HG03196 (cell line): Measurements from ENCODE around the gene ASCL5.

Experiments used
- ATAC-seq: cut with Tn5 transposase; IDR thresholded peaks from one replicate; pipeline ENCODE4 v1.9.1; 2021; ENCODE audit not compliant: unreplicated experiment

The ASCL5 gene

GRCh38 chr1:201153474-201154388 is 26.7 kb upstream of the ASCL5 start:
- peak; percentile 64 for ATAC-seq

GRCh38 chr1:201149400-201149799 is 22.4 kb upstream of the ASCL5 start:
- no peak for ATAC-seq

- no peak for ATAC-seq
Measured at GRCh38 chr1:201147396-201148015, 20.5 kb upstream of the ASCL5 start.

GRCh38 chr1:201146626-201147390 is 19.8 kb upstream of the ASCL5 start:
- no peak for ATAC-seq

- no peak for ATAC-seq
Measured at GRCh38 chr1:201145816-201146215, 18.8 kb upstream of the ASCL5 start.

DNA sequence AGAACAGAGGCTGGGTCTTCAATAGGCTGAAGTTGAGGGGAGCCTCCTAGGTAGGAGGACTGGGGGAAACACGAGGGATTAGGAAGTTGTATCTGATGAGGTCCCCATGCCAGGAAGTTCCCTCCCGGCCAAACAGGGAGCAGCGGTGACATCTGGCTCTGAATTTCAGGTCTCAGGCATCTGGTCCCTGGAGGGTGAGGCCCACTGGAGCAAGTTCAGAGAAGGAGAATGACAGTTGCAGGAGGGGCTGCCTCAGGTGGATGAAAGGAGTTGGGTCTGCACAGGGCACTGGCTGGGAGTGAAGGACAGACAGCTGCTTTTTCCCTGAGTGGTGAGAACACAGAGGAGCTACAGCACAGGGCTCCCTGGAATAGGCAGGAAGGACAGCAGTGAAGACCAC is 18.1 kb upstream of the ASCL5 start:
- no peak for ATAC-seq

DNA sequence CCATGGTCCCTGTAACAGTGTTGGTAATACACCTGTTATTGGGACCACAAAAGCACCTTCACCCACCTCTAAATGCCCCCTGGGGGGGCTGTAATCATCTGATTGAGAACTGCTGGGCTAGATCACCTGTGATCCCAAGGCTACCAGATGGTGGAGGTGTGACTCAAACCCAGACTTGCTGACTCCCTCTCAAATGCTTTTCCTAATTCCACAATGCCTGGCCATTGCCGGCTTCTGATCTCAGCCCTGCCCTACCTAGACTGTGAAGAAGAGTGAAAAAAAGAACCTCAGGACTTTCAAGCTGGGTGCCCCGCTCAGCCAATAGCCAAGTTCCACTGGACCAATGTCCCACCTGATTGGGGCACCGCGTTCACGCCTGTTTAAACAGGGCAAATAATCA is 17.7 kb upstream of the ASCL5 start:
- ATAC-seq, result no peak

DNA sequence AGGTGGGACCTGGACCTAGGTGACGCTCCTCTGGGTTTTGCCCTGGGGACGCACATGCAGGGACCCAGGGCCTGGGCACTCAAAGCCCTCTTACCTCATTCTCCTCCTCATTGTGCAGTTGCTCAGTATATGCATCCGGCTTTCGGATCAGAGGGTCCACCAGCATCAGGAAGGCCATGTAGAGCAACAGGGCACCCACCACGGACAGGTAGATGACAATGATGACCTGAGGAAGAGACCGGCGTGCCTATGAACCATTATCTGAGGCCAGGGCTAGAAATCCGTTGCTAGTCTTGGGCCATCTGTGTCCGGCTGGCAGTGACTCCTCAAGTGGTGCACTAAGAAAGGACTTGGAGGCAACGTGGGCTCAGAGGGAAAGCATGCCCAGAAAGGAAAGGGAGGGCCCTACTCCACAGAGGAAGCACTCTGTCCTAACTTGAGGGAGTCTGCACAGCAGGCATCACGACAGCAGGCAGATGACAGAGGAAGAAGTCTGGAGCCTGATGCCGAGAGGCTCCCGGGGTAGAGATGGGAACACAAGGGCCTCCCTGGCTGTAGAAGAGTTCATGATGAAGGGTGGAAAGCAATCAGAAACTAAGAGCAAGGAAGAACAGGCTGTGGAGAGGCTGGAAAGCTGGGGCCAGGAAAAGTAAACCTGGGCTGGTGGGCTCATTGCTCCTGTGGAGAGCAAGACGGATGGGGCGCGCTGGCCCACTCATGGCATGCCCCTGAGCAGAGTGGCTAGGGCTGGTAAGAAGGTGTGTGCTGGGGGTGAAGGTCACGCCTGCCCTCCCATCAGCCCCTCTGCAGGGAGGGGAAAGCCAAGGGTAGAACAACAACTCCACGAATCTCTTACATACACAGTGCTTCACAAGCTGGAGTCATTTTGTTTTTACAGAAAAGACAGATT is 17.0 kb upstream of the ASCL5 start:
- ATAC-seq, result no peak

DNA sequence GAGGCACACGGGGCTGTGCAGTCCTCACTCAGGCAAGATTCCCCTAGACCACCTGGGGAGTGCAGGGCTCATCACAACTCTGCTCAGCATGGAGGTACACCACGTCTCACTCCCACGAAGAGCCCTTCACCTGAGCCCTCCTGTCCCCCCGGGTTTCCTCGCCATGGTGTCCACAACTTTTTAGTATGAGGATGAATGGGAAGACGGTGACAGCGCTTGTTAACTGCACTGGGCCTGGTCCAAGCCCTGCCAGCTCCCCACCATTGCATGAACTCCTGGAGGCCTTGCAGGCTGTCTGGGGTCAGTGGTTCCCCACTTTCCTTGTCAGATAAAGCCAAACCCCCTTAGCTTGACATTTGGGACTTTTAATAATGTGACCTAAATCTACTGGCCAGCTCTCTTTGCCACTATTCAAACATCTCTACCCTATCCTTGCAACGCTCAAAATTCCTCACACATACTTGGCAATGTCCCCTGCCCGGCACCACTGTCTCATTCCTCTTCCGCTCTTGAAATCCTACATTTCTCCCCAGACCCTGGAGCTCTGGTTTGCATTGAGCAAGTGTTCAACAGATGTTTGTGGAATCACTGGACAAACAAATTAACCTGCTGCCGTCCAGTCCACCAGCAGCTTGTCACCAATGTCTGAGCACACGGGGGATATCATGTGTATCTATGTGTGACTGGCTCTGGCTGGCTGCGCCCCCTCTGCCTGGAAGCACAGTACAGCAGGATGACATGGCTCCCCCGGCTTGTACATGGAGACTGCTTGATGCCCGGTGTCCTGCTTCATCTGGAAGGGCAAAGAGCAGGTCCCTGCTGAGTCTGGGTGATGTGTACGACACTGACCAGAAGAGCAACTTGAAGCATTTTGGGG is 16.1 kb upstream of the ASCL5 start:
- no peak for ATAC-seq

- no peak for ATAC-seq
Measured at GRCh38 chr1:201142011-201142848, 15.2 kb upstream of the ASCL5 start.

DNA sequence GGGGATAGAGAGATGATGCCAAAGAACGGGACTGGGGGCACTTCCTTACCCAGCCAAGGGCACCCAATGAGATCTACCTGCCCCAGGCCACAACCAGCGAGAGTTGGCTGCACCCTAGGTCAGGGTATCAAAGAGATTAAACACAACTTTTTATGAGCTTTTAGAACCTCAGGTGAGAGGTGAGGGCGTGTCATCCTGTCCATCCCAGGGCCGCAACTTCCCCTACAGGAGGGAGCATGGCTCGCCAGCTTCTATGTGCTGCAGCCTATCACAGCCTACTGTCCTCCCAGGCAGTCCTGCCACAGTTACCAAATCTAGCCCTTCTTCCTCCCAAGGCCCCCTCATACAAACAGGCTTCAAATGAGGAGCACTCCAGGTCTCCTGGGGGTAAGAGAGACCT is 14.4 kb upstream of the ASCL5 start:
- ATAC-seq, result no peak

DNA sequence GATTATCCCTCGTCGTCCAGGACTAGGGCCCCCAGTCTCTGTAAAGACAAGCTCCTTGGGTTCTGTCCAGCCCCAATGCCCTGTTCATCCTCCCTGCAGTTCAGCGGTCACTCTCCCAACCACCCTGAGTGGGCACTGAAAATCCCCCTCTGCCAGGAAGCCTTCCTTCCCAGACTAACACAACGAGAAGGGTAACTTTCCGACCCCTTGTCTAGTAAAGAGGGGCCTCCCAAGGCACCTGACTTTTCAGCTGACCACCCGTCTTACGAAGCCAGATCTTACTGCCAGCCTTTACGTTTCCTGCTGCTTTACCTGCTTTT is 13.9 kb upstream of the ASCL5 start:
- no peak for ATAC-seq

GRCh38 chr1:201140235-201140940 is 13.4 kb upstream of the ASCL5 start:
- ATAC-seq, result no peak

GRCh38 chr1:201139756-201140155 is 12.8 kb upstream of the ASCL5 start:
- no peak for ATAC-seq

GRCh38 chr1:201139306-201139705 is 12.3 kb upstream of the ASCL5 start:
- no peak for ATAC-seq

DNA sequence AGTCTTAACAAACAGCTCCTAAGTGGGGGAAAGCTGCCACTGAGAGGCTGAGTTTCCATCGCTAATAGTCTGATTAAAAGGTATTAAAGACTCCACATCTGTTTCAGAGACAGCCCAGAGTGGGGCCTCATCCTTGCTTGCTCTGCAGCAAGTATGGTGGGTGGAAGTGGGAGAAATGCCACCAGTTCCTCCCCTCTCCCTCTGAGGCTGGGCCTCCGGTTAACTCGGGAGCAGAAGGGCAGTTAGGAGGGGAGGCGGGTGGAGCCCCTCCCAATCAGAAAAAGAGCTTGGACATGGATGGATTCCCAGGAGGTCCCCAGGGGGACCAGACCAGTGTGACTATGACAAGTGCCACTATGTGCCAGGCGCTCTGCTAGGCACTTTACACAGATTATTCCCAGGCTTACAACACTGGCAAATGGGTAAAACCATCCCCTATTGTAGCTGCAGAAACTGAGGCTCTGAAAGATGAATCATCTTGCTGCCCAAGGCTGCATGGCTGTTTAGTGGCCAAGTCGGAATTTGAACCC is 11.4 kb upstream of the ASCL5 start:
- ATAC-seq, result no peak

- no peak for ATAC-seq
Measured at GRCh38 chr1:201137579-201138310, 10.8 kb upstream of the ASCL5 start.

DNA sequence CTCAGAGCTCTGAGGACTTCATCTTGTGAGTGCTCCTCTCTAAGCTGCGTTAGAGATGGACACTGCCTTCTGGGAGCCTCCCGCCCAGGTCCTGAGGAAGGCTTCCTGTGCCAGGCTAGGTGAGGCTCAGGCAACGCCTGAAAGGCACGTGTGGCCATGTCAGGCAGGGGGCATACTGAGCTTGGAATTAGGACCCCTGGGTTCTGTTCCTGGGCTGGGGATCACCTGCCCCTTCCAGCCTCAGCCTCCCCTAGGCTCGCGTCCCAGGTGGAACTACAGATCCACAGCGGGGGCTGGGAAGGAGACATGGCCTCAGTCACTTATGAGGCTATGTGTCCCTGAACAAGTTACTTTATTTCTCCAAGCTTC is 10.0 kb upstream of the ASCL5 start:
- no peak for ATAC-seq
